Hepatocyte (in vitro differentiated cells): ENCODE results near the gene ENAH.

Experiments used
- EZH2 ChIP-seq: fragments of 200-600 bp; sonication (generic); IDR thresholded peaks from 2 replicates; pipeline ENCODE4 v1.6.1; 2016; ENCODE audit warnings: antibody characterized with exemption, mild to moderate bottlenecking, borderline replicate concordance
- EZH2phosphoT487 ChIP-seq: fragments of 200-600 bp; sonication (generic); IDR thresholded peaks from one replicate; pipeline ENCODE4 v1.6.1; 2018; ENCODE audit warnings: antibody characterized with exemption, mild to moderate bottlenecking, low read depth, moderate library complexity; ENCODE audit not compliant: unreplicated experiment, severe bottlenecking
- TF ChIP-seq, protein P1 (sequence below): fragments of 200-600 bp; sonication (generic); IDR thresholded peaks from 2 replicates; pipeline ENCODE4 v1.5.1; 2016; ENCODE audit warnings: antibody characterized with exemption, mild to moderate bottlenecking; ENCODE audit not compliant: poor library complexity

DNA sequence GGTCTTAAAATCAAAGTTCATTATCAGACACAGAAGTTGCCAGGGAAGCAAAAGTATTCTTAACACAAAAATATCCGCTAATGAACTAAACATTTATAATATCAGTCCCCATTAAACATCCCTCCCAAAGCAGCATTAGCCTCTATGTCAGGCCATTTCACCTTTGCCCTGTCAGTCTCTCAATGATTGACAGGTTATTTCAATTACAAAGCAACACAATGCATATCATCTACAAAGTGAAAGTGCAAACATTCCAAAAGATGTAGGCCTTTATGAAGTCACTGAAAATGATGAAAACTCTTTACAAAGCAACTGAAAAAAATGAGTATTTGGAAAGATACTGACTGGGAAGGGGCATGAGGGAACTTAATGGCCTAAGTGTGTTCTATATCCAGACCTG lies 14.1 kb downstream of the ENAH start:
- TF ChIP-seq, protein P1, sequence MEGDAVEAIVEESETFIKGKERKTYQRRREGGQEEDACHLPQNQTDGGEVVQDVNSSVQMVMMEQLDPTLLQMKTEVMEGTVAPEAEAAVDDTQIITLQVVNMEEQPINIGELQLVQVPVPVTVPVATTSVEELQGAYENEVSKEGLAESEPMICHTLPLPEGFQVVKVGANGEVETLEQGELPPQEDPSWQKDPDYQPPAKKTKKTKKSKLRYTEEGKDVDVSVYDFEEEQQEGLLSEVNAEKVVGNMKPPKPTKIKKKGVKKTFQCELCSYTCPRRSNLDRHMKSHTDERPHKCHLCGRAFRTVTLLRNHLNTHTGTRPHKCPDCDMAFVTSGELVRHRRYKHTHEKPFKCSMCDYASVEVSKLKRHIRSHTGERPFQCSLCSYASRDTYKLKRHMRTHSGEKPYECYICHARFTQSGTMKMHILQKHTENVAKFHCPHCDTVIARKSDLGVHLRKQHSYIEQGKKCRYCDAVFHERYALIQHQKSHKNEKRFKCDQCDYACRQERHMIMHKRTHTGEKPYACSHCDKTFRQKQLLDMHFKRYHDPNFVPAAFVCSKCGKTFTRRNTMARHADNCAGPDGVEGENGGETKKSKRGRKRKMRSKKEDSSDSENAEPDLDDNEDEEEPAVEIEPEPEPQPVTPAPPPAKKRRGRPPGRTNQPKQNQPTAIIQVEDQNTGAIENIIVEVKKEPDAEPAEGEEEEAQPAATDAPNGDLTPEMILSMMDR = no peak
- TF ChIP-seq EZH2 (no peak), EZH2phosphoT487 (no peak)
